Fibroblast of lung (primary cell): ENCODE results near the gene METTL18. TPM values are rescaled to one million over a fixed set of nuclear protein-coding genes. Genes with fewer than 3 reads are reported as not detected.

Experiments
- DNase-seq, 2 donors: peaks; one replicate each; pipeline versions ENCODE4 v3.0.0 to v3.0.0-alpha.2; 2010; ENCODE audit warnings: low read depth in 2 of 2
- H2AFZ ChIP-seq: 2 replicates; pipeline ENCODE4 v1.5.1; 2012; ENCODE audit warnings: low read length, control low read depth, inconsistent platforms
- H3K27ac ChIP-seq: 2 replicates; pipeline ENCODE4 v1.5.1; 2011; ENCODE audit warnings: low read length, control low read depth; ENCODE audit not compliant: insufficient read depth
- H3K27me3 ChIP-seq: 2 replicates; pipeline ENCODE4 v1.5.1; 2011; ENCODE audit warnings: mild to moderate bottlenecking, low read length; ENCODE audit not compliant: control insufficient read depth, insufficient read depth
- H3K36me3 ChIP-seq: 2 replicates; pipeline ENCODE4 v1.5.1; 2011; ENCODE audit warnings: low read length; ENCODE audit not compliant: control insufficient read depth, insufficient read depth
- H3K4me1 ChIP-seq: 2 replicates; pipeline ENCODE4 v1.5.1; 2011; ENCODE audit warnings: low read length; ENCODE audit not compliant: control insufficient read depth, insufficient read depth; ENCODE audit errors: extremely low read depth
- H3K4me2 ChIP-seq: 2 replicates; pipeline ENCODE4 v1.5.1; 2011; ENCODE audit warnings: low read length, control low read depth; ENCODE audit not compliant: insufficient read depth; ENCODE audit errors: extremely low read depth
- H3K4me3 ChIP-seq, 4 experiments: fragments of 200-600 bp in 1 of 4; sonication (generic) in 1 of 4; replicated peaks in 1 of 4; 2 replicates each; pipeline ENCODE4 v1.5.1; 2011 to 2016; ENCODE audit warnings: low read length in 4 of 4, low read depth in 3 of 4, mild to moderate bottlenecking in 3 of 4, control low read depth in 2 of 4, inconsistent platforms in 1 of 4, mixed read lengths in 1 of 4; ENCODE audit not compliant: insufficient read depth in 1 of 4; ENCODE audit errors: control extremely low read depth in 1 of 4
- H3K79me2 ChIP-seq: 2 replicates; pipeline ENCODE4 v1.5.1; 2012; ENCODE audit warnings: mild to moderate bottlenecking, low read length, inconsistent platforms; ENCODE audit not compliant: control insufficient read depth, insufficient read depth
- H3K9ac ChIP-seq: 2 replicates; pipeline ENCODE4 v1.5.1; 2011; ENCODE audit warnings: mild to moderate bottlenecking, low read length, control low read depth; ENCODE audit not compliant: insufficient read depth
- H3K9me3 ChIP-seq: 2 replicates; pipeline ENCODE4 v1.5.1; 2012; ENCODE audit warnings: low read depth, low read length; ENCODE audit not compliant: control insufficient read depth, insufficient read depth
- H4K20me1 ChIP-seq: 2 replicates; pipeline ENCODE4 v1.5.1; 2011; ENCODE audit warnings: low read length; ENCODE audit not compliant: control insufficient read depth, insufficient read depth; ENCODE audit errors: extremely low read depth
- EZH2 ChIP-seq: IDR thresholded peaks from 2 replicates; pipeline ENCODE4 v1.5.1; 2012; ENCODE audit warnings: low read length, control low read depth, mild to moderate bottlenecking; ENCODE audit errors: missing control alignments
- polyA plus RNA-seq, 2 donors: library from polyadenylated mRNA; depleted of rRNA in 1 of 2; stranded (reverse) in 1 of 2; unstranded in 1 of 2; fragments of >200 nt; gene quantifications; 2 replicates each; pipeline ENCODE4 v1.2.1, GENCODE V29; 2011 to 2012; ENCODE audit warnings: missing spikeins in 1 of 2
- total RNA-seq: library from RNA; depleted of rRNA; stranded (reverse); fragments of >200 nt; gene quantifications from 2 replicates; pipeline ENCODE4 v1.2.1, GENCODE V29; 2014
- TF ChIP-seq, protein P1 (sequence below), 2 donors: IDR thresholded peaks in 1 of 2; conservative IDR thresholded peaks in 1 of 2; 1 replicate in 1 of 2; 2 replicates in 1 of 2; pipeline ENCODE4 v1.5.1; 2011 to 2012; ENCODE audit warnings: low read length in 2 of 2, control low read depth in 1 of 2, inconsistent platforms in 1 of 2, low read depth in 1 of 2, mild to moderate bottlenecking in 1 of 2

The METTL18 gene
- total and polyA plus RNA-seq, 2 donors (not counting 1 experiment from before 2014, with no cell fraction given) = 5.3 to 10.9 TPM

DNA sequence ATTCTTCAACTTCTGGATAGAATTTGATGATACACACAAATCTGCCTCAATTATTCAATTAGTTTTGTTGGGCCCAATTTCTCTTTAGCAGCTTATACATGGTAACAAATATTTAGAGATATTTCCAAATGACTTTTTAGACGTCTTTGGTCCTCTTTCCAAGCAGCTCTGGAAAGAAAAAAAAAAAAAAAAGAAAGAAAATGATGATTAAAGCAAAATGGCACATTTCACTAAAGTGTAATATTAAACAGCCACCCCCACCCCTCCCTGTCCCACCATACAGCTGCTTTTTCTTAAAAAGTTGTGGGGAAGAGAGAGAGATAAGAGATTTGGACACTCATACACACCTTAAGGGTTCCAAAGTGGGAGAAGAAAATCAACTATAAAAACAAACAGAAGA lies 977 bp downstream of the METTL18 start:
- Histone ChIP-seq H3K27me3 (peaks cover 3% of the 10 kb centered on the region), H2AFZ (peak overlapping the region; percentile 100), H3K9me3 (no peaks in the 10 kb centered on the region), H3K4me1 (no peaks in the 10 kb centered on the region), H3K36me3 (no peaks in the 10 kb centered on the region), H3K27ac (no peak overlapping the region), H3K9ac (no peak overlapping the region), H3K4me3 (peak overlapping the region; percentile 79 to 98 (median 92)), H4K20me1 (no peaks in the 10 kb centered on the region), H3K4me2 (peak overlapping the region; percentile 67), H3K79me2 (peaks cover 8% of the 10 kb centered on the region)
- DNase-seq = no peak
- TF ChIP-seq EZH2 = no peak
- TF ChIP-seq, protein P1, sequence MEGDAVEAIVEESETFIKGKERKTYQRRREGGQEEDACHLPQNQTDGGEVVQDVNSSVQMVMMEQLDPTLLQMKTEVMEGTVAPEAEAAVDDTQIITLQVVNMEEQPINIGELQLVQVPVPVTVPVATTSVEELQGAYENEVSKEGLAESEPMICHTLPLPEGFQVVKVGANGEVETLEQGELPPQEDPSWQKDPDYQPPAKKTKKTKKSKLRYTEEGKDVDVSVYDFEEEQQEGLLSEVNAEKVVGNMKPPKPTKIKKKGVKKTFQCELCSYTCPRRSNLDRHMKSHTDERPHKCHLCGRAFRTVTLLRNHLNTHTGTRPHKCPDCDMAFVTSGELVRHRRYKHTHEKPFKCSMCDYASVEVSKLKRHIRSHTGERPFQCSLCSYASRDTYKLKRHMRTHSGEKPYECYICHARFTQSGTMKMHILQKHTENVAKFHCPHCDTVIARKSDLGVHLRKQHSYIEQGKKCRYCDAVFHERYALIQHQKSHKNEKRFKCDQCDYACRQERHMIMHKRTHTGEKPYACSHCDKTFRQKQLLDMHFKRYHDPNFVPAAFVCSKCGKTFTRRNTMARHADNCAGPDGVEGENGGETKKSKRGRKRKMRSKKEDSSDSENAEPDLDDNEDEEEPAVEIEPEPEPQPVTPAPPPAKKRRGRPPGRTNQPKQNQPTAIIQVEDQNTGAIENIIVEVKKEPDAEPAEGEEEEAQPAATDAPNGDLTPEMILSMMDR (conservative IDR thresholded peaks at IDR 0.05 in 1 of 2, IDR thresholded peaks at IDR 0.05 in 1 of 2; ENCODE audit: low read depth in 1 of 2, low read length in 2 of 2) = no peak

DNA sequence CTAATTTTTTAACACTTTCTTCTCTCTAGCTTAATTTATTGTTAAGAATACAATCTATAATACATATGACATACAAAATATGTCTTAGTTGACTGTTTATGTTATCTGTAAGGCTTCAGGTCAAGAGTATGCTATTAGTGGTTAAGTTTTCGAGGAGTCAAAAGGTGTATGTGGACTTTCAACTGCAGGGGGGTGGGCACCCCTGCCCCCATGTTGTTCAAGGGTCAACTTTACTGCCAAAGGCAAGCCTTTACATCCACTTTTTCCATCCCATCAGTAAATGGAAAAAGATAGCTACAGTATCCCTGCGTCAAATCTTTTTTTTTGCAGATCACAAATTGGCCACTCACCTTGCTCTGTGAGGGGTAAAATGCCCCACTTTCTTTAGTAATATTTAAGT lies 6.3 kb downstream of the METTL18 start:
- Histone ChIP-seq H3K9me3 (no peaks in the 10 kb centered on the region), H3K4me2 (no peak overlapping the region), H3K27ac (no peak overlapping the region), H3K79me2 (no peaks in the 10 kb centered on the region), H2AFZ (no peak overlapping the region), H3K4me3 (no peak overlapping the region), H3K36me3 (no peaks in the 10 kb centered on the region), H4K20me1 (no peaks in the 10 kb centered on the region), H3K27me3 (peaks cover 5% of the 10 kb centered on the region), H3K4me1 (no peaks in the 10 kb centered on the region), H3K9ac (no peak overlapping the region)
- DNase-seq = no peak
- no peak for TF ChIP-seq EZH2
- TF ChIP-seq, protein P1 (conservative IDR thresholded peaks at IDR 0.05 in 1 of 2, IDR thresholded peaks at IDR 0.05 in 1 of 2; ENCODE audit: low read depth in 1 of 2, low read length in 2 of 2) = no peak

DNA sequence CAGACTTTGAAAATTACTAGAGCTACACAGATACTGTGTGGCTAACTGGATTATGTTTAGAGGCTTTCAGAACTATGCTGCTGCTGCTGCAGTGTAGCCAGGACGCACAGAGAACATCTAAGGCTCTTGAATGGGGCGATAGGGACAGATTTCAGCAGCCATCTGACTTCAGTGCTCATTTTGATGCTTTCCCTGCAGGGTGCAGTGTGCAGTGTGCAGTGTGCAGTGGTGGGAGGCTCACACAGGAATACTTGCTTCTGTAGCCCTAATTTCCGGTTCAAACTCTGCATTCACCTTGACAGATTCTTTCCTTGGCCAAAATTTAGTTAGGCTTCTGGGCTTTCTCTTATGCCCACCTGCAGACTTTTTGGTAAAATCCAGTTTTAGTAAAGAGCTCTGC lies 7.7 kb downstream of the METTL18 start:
- Histone ChIP-seq H3K9me3 (no peaks in the 10 kb centered on the region), H2AFZ (no peak overlapping the region), H3K36me3 (no peaks in the 10 kb centered on the region), H3K27me3 (peaks cover 5% of the 10 kb centered on the region), H3K27ac (no peak overlapping the region), H3K4me2 (no peak overlapping the region), H3K4me1 (no peaks in the 10 kb centered on the region), H3K4me3 (no peak overlapping the region), H4K20me1 (no peaks in the 10 kb centered on the region), H3K79me2 (no peaks in the 10 kb centered on the region), H3K9ac (no peak overlapping the region)
- no peak for DNase-seq
- TF ChIP-seq, protein P1 (conservative IDR thresholded peaks at IDR 0.05 in 1 of 2, IDR thresholded peaks at IDR 0.05 in 1 of 2; ENCODE audit: low read depth in 1 of 2, low read length in 2 of 2) = no peak
- TF ChIP-seq EZH2 = no peak
